ENCODE measurements around the gene COL23A1.

COL23A1 gene

GRCh38 chr5:178496642-178497041 lies 93.6 kb downstream of the COL23A1 start:
- no peak for DNase-seq (ENCODE audit: low read depth)
- no peak overlapping the region for H3K4me3 ChIP-seq (ENCODE audit: low read depth, low read length)
- TF ChIP-seq CTCF (IDR thresholded peaks at IDR 0.05; ENCODE audit: low read depth, low read length, missing control alignments): no peak

GRCh38 chr5:178496214-178496613 lies 94.0 kb downstream of the COL23A1 start:
- DNase-seq (ENCODE audit: low read depth): no peak
- H3K4me3 ChIP-seq (ENCODE audit: low read depth, low read length): no peak overlapping the region
- TF ChIP-seq CTCF (IDR thresholded peaks at IDR 0.05; ENCODE audit: low read depth, low read length, missing control alignments): no peak

GRCh38 chr5:178495706-178496105 lies 94.5 kb downstream of the COL23A1 start:
- DNase-seq (ENCODE audit: low read depth): no peak
- no peak overlapping the region for H3K4me3 ChIP-seq (ENCODE audit: low read depth, low read length)
- TF ChIP-seq CTCF (IDR thresholded peaks at IDR 0.05; ENCODE audit: low read depth, low read length, missing control alignments): no peak

GRCh38 chr5:178492278-178492677 lies 97.9 kb downstream of the COL23A1 start:
- H3K4me3 ChIP-seq (ENCODE audit: low read depth, low read length): no peak overlapping the region
- no peak for DNase-seq (ENCODE audit: low read depth)
- TF ChIP-seq CTCF (IDR thresholded peaks at IDR 0.05; ENCODE audit: low read depth, low read length, missing control alignments): no peak

GRCh38 chr5:178490935-178491652 lies 99.1 kb downstream of the COL23A1 start:
- no peak for TF ChIP-seq CTCF (IDR thresholded peaks at IDR 0.05; ENCODE audit: low read depth, low read length, missing control alignments)
- no peak overlapping the region for H3K4me3 ChIP-seq (ENCODE audit: low read depth, low read length)
- no peak for DNase-seq (ENCODE audit: low read depth)

GRCh38 chr5:178489271-178489976 lies 100.8 kb downstream of the COL23A1 start:
- H3K4me3 ChIP-seq (ENCODE audit: low read depth, low read length): no peak overlapping the region
- no peak for TF ChIP-seq CTCF (IDR thresholded peaks at IDR 0.05; ENCODE audit: low read depth, low read length, missing control alignments)
- no peak for DNase-seq (ENCODE audit: low read depth)
